Stimulated activated naive CD8-positive, alpha-beta T cell treated with anti-CD3 and anti-CD28 coated beads, Interleukin-15, Interleukin-2, amounts not matched to agents 100 ng/mL and 50 ng/mL, for 24 hours (primary cell): ENCODE measurements around the gene ADGRG7.

Experiments
- H3K27ac Mint-ChIP-seq: one replicate; pipeline ENCODE4 v1.8.0; 2021; ENCODE audit warnings: mild to moderate bottlenecking, mixed read lengths
- H3K27me3 Mint-ChIP-seq: one replicate; pipeline ENCODE4 v1.8.0; 2021; ENCODE audit warnings: mixed read lengths
- H3K36me3 Mint-ChIP-seq: one replicate; pipeline ENCODE4 v1.8.0; 2021; ENCODE audit warnings: low read depth, mixed read lengths
- H3K4me1 Mint-ChIP-seq: one replicate; pipeline ENCODE4 v1.8.0; 2021; ENCODE audit warnings: low read depth, mixed read lengths
- H3K4me3 Mint-ChIP-seq: one replicate; pipeline ENCODE4 v1.8.0; 2021; ENCODE audit warnings: mild to moderate bottlenecking, mixed read lengths
- H3K9me3 Mint-ChIP-seq: one replicate; pipeline ENCODE4 v1.8.0; 2021; ENCODE audit warnings: mixed read lengths

ADGRG7 gene

DNA sequence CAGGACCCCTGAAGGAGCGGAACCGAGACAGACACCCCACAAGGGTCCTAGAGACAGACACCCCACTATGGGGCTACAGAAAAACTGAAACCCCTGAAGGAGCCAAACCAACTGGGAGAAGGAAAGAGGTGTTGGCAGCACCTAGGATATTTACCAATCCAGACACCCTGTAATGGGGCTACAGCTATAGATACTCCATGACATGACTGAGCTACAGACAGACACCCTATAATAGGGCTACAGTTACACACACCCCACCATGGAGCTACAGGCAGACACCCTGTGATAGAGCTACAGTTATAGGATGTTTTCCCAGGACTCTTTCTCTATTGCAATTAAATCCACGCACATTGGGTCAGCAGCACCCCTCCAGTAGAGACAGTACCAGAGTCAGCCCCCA lies 22.6 kb upstream of the ADGRG7 start:
- Mint-ChIP-seq H3K27me3 (no peaks in the 10 kb centered on the region), H3K4me3 (no peak overlapping the region), H3K27ac (no peak overlapping the region), H3K4me1 (peaks cover 6% of the 10 kb centered on the region), H3K9me3 (no peaks in the 10 kb centered on the region), H3K36me3 (no peaks in the 10 kb centered on the region)

DNA sequence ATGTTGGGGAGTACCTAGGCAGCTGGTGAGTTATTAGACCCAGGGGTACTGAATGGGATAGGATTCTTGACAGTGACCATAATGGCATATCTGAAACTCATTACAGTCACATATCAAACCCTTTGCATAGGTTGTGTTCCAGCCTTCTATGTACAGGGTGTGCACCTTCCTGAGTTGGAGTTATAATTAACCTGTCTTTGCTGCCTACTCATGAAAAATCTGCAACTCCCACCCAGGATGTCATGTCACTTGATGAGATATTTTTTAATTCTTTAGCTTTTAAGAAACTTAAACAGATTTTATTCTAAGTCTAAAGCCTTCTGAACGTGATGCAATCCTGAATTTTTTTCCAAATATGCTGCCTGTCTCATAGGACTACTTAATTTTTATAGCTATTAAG lies 21.1 kb upstream of the ADGRG7 start:
- Mint-ChIP-seq H3K27ac (no peak overlapping the region), H3K4me3 (no peak overlapping the region), H3K36me3 (no peaks in the 10 kb centered on the region), H3K9me3 (no peaks in the 10 kb centered on the region), H3K27me3 (no peaks in the 10 kb centered on the region), H3K4me1 (peaks cover 6% of the 10 kb centered on the region)

DNA sequence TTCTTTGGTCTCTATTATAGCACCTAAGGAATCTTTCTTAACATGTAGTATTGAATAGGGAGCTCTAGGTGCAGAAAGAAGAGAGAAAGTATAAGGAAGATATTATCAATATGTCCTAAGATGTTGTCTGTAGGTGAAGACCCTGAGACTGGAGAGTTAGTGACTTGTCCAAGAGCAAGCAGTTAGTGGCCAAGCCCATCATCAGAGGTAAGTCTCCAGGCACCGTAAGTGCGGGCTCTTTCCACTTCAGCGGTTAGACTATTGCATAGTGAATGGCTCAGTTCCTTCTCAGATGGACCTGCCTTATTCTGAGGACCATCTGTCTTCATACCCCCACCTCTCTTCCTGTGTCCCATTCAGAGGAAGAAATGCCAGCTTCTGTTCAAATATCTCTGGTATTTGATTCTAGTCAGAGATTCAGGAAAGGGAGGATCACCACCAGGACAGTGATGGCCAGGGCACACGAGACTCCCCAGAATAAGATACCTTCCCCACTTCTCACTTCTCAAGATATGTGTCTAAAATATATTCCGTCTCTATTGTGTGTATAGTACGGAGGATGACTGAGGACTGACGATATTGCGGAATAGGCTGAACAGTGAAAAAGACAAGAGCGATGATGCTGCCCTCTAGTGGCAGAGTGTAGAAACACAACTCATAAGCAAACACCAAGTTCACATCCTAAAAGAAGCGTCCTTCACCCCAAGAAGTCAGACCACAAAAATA lies 19.1 kb upstream of the ADGRG7 start:
- H3K27me3 Mint-ChIP-seq = no peaks in the 10 kb centered on the region
- no peak overlapping the region for H3K27ac Mint-ChIP-seq
- H3K9me3 Mint-ChIP-seq = no peaks in the 10 kb centered on the region
- no peaks in the 10 kb centered on the region for H3K36me3 Mint-ChIP-seq
- peaks cover 6% of the 10 kb centered on the region for H3K4me1 Mint-ChIP-seq
- H3K4me3 Mint-ChIP-seq = no peak overlapping the region

DNA sequence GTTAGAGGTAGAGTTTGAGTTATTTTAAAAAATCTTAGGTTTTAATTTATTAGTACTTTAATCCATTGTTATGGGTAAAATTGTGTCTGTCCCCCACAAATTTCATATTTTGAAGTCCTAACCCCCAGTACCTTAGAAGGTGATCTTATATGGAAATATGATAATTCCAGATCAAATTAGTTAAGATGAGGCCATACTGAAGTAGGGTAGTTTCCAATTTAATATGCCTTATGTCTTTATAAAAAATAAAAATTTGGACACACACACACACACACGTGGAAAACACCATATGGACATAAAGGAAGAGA lies 18.6 kb upstream of the ADGRG7 start:
- Mint-ChIP-seq H3K4me1 (peaks cover 6% of the 10 kb centered on the region), H3K9me3 (no peaks in the 10 kb centered on the region), H3K36me3 (no peaks in the 10 kb centered on the region), H3K27me3 (no peaks in the 10 kb centered on the region), H3K4me3 (no peak overlapping the region), H3K27ac (no peak overlapping the region)

DNA sequence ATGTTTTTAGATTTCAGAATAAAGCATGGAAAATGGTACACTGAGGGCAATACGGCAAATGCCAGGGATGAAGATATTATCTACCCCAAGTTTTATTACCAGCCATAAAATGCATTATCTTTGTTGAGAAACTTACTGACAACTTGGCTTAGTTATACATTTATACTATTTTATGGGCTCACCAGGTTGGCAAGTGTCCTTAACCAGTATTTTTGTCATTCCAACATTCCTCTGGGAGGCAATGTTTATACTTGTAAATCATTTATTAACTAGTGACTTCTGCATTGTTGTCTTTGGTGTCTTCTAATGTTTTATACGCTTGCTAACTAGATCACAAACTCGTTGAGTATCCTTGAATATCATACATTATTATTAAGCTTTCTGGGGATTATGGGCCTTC lies 18.0 kb upstream of the ADGRG7 start:
- Mint-ChIP-seq H3K4me3 (no peak overlapping the region), H3K27ac (no peak overlapping the region), H3K9me3 (no peaks in the 10 kb centered on the region), H3K36me3 (no peaks in the 10 kb centered on the region), H3K27me3 (no peaks in the 10 kb centered on the region), H3K4me1 (peaks cover 6% of the 10 kb centered on the region)

DNA sequence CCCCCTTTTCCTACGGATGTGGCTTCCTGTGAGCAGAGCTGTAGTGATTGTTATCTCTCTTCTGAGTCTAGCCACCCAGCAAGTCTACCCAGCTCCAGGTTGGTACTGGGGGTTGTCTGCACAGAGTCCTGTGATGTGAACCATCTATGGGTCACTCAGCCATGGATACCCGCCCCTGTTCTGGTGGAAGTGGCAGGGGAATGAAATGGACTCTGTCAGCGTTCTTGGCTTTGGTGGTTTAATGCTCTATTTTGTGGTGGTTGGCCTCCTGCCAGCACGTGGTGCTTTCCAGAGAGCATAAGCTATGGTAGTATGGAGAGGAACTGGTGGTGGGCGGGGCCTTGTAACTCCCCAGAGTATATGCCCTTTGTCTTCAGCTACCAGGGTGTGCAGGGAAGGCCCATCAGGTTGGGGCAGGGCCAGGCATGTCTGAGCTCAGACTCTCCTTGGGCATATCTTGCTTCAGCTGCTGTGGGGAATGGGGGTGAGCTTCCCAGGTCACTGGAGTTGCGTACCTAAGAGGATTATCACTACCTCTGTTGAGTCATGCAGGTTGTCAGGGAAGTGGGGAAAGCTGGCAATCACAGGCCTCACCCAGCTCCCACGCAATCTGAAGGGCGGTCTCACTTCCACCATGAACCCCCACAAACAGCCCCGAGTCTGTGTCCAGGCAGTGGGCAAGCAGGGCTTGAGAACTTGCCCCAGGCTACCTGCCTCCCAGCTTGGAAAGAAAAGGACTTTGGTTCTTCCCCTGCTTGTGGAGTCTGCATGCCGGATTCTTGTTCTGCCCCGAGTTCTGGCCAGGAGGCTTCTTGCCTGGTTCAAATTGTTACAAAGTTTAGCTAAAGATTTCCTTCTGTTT lies 9.0 kb upstream of the ADGRG7 start:
- H3K36me3 Mint-ChIP-seq = no peaks in the 10 kb centered on the region
- H3K27ac Mint-ChIP-seq = no peak overlapping the region
- peaks cover 11% of the 10 kb centered on the region for H3K4me1 Mint-ChIP-seq
- no peaks in the 10 kb centered on the region for H3K27me3 Mint-ChIP-seq
- H3K4me3 Mint-ChIP-seq = no peak overlapping the region
- H3K9me3 Mint-ChIP-seq = no peaks in the 10 kb centered on the region

DNA sequence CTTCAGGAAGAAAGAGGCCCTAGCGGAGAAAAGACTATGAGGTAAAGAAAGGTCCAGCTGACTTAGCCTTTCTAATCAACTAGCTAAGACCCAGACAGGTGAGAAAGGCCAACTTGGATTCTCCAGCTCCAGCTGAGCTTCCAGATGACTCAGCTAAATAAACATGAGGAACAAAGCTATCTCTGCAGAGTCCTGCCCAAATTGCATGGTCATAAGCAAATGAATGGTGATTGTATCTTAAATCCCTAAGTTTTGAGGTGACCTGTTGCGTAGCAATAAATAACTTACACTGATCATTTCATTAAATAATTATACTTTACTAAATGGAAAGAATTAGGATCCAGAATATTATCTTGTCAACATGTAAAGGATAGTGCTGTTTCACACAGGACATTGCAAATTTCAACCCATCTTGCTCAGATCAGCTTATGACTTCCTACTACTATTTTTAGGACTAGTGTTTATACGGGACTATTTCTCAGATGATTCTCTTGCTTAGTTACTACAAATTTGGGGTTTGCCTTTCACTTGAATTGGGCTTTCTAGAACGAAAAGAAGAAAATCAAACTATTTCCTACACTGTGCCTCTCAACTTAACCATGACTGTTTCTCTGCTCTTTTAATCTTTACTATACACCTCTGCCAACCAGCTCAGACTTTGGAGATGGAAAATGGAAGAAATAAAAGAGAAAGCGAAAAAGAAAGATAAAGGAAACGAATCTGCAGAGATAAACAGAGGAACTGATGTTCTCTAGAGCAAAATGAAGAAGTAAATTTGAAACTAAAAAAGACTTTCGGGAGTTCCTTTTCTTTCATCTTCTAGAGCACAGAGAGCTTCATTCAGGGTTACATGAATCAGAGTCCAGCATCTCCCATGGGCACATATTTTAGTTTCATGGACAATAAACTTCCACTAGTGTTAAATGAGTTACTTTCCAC lies 6.6 kb upstream of the ADGRG7 start:
- Mint-ChIP-seq H3K27me3 (no peaks in the 10 kb centered on the region), H3K36me3 (no peaks in the 10 kb centered on the region), H3K4me3 (peak overlapping the region; percentile 38), H3K27ac (peak overlapping the region; percentile 71), H3K9me3 (no peaks in the 10 kb centered on the region), H3K4me1 (peaks cover 11% of the 10 kb centered on the region)

DNA sequence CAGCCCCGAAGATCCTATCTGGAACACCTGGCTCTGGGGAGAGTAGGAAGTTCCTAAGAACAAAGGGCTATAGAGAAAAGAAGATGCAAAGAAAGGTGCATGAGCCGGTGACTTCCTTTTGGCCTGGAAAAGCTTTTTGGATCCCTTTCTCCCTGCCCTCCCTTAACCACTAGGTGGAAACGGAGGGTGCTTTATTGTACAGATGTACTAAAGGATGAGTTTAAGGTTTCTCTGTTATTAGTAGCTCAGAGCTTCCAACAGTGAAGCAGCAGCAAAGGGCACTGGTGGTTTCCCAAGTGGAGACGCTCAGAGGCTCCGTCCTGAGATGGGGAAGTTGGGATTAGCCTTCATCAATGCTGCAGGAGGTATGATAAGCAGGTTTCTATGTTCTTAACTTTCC lies 5.9 kb upstream of the ADGRG7 start:
- peak overlapping the region; percentile 71 for H3K27ac Mint-ChIP-seq
- no peaks in the 10 kb centered on the region for H3K36me3 Mint-ChIP-seq
- H3K4me1 Mint-ChIP-seq = peaks cover 11% of the 10 kb centered on the region
- H3K4me3 Mint-ChIP-seq = peak overlapping the region; percentile 38
- no peaks in the 10 kb centered on the region for H3K9me3 Mint-ChIP-seq
- no peaks in the 10 kb centered on the region for H3K27me3 Mint-ChIP-seq

DNA sequence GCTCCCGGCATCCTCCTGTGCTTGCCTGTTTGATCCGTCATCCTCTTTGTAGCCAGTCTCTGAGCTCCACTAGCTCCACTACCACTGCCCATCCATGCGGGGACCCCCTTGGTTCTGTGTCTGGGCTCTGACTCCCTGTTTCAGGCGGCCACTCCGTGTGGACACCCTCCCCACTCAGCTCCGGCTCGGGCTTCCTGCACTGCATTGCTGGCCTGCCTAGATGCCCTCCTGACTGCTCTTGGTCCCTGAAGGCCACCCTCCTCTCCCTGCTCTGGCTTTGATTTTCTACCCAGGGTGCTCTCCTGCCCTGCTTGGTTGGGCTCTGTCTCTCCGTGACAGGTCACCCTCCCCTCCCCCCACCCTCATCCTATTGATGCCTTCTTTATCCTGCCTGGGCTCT lies 4.0 kb upstream of the ADGRG7 start:
- H3K27me3 Mint-ChIP-seq = peaks cover 6% of the 10 kb centered on the region
- peaks cover 15% of the 10 kb centered on the region for H3K4me1 Mint-ChIP-seq
- no peaks in the 10 kb centered on the region for H3K9me3 Mint-ChIP-seq
- no peak overlapping the region for H3K27ac Mint-ChIP-seq
- no peak overlapping the region for H3K4me3 Mint-ChIP-seq
- no peaks in the 10 kb centered on the region for H3K36me3 Mint-ChIP-seq

DNA sequence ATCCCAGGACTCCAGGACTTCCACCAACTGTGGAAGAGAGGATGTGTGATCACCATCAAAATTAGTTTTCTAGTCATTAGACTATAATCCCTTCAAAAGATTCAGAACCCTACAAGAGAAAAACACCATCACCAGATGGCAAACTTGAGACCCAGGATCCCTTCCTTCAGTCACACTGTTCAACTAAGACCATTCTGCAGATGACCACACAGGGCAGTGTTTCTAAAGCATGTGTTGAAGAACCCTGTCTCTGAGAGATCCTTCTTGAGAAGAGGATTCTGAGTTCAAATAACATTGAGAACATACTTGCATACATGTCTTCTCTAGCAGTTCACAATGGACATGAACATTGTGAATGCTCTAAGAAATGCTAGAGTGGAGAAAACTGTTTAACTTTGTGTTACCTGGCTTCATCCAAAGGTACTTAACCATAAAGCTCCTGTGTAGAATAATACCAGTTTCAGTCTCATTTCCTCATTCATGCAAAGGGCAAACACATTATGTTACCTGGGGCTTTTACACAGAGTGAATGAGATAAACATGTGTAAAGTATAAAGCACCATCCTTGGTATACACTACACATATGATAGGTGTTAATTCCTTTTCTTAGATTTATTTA lies 2.4 kb upstream of the ADGRG7 start:
- H3K36me3 Mint-ChIP-seq = no peaks in the 10 kb centered on the region
- H3K27ac Mint-ChIP-seq = no peak overlapping the region

DNA sequence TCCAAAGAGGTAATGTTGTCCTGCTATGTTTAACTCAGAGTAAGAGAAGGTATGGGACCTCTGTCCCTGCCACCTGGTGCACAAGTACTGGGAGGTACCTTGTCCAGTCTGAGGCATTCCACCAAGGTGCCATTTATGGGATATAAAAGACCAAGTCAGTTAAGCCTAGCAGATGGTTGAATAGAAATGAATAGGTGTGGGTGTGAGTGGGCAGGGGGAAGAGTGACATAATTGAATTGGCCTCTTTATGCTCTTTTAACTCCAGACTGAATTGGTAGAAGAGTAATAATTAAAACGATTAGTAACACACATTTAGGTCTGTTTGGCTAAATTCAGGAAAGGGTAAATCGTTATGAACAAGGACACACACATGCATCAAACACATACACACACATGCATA lies 562 bp downstream of the ADGRG7 start:
- H3K4me1 Mint-ChIP-seq = peaks cover 4% of the 10 kb centered on the region
- peaks cover 28% of the 10 kb centered on the region for H3K27me3 Mint-ChIP-seq
- H3K27ac Mint-ChIP-seq = no peak overlapping the region
- no peak overlapping the region for H3K4me3 Mint-ChIP-seq
- no peaks in the 10 kb centered on the region for H3K9me3 Mint-ChIP-seq
- no peaks in the 10 kb centered on the region for H3K36me3 Mint-ChIP-seq

More for the DNA sequence above, 2.4 kb upstream of the ADGRG7 start:
- Mint-ChIP-seq H3K4me3 (no peak overlapping the region), H3K4me1 (peaks cover 15% of the 10 kb centered on the region), H3K27me3 (peaks cover 15% of the 10 kb centered on the region), H3K9me3 (no peaks in the 10 kb centered on the region)

DNA sequence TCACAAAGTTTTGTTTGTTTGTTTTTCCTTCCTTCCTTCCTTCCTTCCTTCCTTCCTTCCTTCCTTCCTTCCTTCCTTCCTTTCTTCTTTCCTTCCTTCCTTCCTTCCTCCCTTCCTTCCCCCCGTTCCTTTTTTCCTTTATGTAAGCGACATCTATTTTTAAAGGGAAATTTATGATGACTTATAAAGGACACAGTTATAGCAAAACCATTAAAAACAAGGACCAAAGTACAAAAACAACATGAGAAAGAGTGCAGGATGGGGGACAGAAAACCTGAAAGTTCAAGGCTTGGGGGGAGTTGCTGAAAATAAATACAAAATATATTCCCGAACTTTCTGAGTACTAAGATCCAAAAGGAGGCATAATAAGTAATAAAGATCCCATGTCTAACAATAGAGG lies 1.8 kb downstream of the ADGRG7 start:
- no peak overlapping the region for H3K4me3 Mint-ChIP-seq
- no peak overlapping the region for H3K27ac Mint-ChIP-seq
- peaks cover 4% of the 10 kb centered on the region for H3K4me1 Mint-ChIP-seq
- H3K9me3 Mint-ChIP-seq = no peaks in the 10 kb centered on the region
- H3K27me3 Mint-ChIP-seq = peaks cover 34% of the 10 kb centered on the region
- H3K36me3 Mint-ChIP-seq = no peaks in the 10 kb centered on the region

DNA sequence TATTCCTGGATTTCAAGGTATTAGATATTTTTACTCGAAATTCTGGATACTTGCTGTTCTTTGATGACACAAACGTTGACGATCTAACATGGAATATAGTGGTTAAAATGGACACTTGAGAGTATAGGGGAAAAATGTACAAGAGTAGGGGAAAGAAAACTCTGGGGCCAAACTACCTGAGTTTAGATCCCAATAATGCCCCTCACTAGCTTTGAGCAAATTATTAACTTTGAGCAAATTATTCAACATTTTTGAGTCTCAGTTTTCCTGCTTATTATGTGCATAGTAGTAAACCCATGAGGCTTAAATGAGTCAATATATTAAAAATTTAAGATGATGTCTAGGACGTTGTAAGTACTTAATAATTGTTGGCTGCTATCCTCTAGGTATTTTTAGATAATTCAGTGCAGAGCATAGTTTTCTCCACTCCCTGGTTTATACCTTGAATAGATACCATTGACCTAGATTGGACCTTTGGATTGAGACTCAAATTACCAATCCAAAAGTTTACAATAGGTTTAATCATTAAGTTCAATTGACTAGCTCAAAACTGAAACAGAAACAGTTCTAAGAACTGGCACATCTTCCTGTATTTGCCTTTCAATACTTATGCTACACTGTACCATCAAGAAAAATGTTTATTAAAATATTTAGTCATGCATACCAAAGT lies 4.5 kb downstream of the ADGRG7 start:
- no peaks in the 10 kb centered on the region for H3K9me3 Mint-ChIP-seq

DNA sequence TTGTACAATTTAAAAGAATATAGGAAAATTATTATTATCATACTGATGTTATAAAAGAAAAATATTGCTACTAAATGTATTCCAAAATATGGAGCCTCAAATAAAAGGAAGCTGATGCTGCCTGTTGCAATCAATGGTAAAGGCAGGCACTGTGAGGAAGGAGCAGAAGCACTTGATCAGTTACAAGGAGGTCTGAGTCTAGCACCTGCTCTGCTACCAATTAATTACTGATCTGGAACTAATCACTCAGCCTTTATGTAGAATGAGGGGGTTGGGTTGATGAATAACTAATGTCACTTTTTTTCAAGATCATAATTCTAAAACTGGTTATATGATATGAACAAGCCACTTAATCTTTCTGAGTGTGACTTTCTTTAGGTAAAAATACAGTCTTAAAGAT lies 5.5 kb downstream of the ADGRG7 start:
- H3K4me1 Mint-ChIP-seq = no peaks in the 10 kb centered on the region
- no peak overlapping the region for H3K4me3 Mint-ChIP-seq
- H3K36me3 Mint-ChIP-seq = no peaks in the 10 kb centered on the region
- no peak overlapping the region for H3K27ac Mint-ChIP-seq
- H3K27me3 Mint-ChIP-seq = peaks cover 44% of the 10 kb centered on the region
- H3K9me3 Mint-ChIP-seq = no peaks in the 10 kb centered on the region

More for the DNA sequence above, 4.5 kb downstream of the ADGRG7 start:
- Mint-ChIP-seq H3K4me3 (no peak overlapping the region), H3K27me3 (peaks cover 42% of the 10 kb centered on the region), H3K4me1 (peaks cover 4% of the 10 kb centered on the region), H3K27ac (no peak overlapping the region), H3K36me3 (no peaks in the 10 kb centered on the region)
